DMS53 (cell line): Measurements from ENCODE around the gene DNAJC4.

Experiments used
- DNase-seq: peaks from one replicate; lab custom pipeline; 2025; lab: John Stamatoyannopoulos, UW

DNAJC4 gene

GRCh38 chr11:64208086-64208795 lies 22.1 kb upstream of the DNAJC4 start:
- DNase-seq: no peak

- DNase-seq: no peak
Observed at GRCh38 chr11:64208796-64209562, 21.4 kb upstream of the DNAJC4 start.

GRCh38 chr11:64209563-64209843 lies 20.8 kb upstream of the DNAJC4 start:
- no peak for DNase-seq

- no peak for DNase-seq
Observed at GRCh38 chr11:64210301-64211020, 19.9 kb upstream of the DNAJC4 start.

- no peak for DNase-seq
Observed at GRCh38 chr11:64211181-64211872, 19.0 kb upstream of the DNAJC4 start.

GRCh38 chr11:64216879-64217278 lies 13.5 kb upstream of the DNAJC4 start:
- DNase-seq: no peak

- no peak for DNase-seq
Observed at GRCh38 chr11:64218628-64219353, 11.6 kb upstream of the DNAJC4 start.

GRCh38 chr11:64219354-64219684 lies 11.0 kb upstream of the DNAJC4 start:
- DNase-seq: no peak

- DNase-seq: no peak
Observed at GRCh38 chr11:64219755-64220154, 10.6 kb upstream of the DNAJC4 start.

GRCh38 chr11:64220271-64220670 lies 10.1 kb upstream of the DNAJC4 start:
- DNase-seq: no peak

- DNase-seq: no peak
Observed at GRCh38 chr11:64220798-64221197, 9.6 kb upstream of the DNAJC4 start.

GRCh38 chr11:64222651-64223000 lies 7.7 kb upstream of the DNAJC4 start:
- no peak for DNase-seq

GRCh38 chr11:64223001-64223651 lies 7.2 kb upstream of the DNAJC4 start:
- DNase-seq: no peak

GRCh38 chr11:64224151-64224890 lies 6.0 kb upstream of the DNAJC4 start:
- DNase-seq: no peak

- peak; percentile 56 for DNase-seq
Observed at GRCh38 chr11:64224891-64225607, 5.3 kb upstream of the DNAJC4 start.

- DNase-seq: peak; percentile 95
Observed at GRCh38 chr11:64225608-64226506, 4.5 kb upstream of the DNAJC4 start, which contains the start of the genes NUDT22 and TRPT1. TSS of gene NUDT22 (plus strand) at chr11:64226274. CDS start at chr11:64226653, 379 bp downstream. TSS of gene TRPT1 (minus strand) at chr11:64226186. CDS start at chr11:64225860, 326 bp downstream.

- DNase-seq: peak; percentile 83
Observed at GRCh38 chr11:64226507-64227051, 3.8 kb upstream of the DNAJC4 start.

- DNase-seq: no peak
Observed at GRCh38 chr11:64227405-64227956, 2.9 kb upstream of the DNAJC4 start.
